Measurements from ENCODE around the gene TTC39A. TPM values are rescaled to one million over a fixed set of nuclear protein-coding genes. Genes with fewer than 3 reads are reported as not detected.

The TTC39A gene
- total and polyA plus RNA-seq, 12 donors = 4.3 to 38.7 (median 20.4) TPM

DNA sequence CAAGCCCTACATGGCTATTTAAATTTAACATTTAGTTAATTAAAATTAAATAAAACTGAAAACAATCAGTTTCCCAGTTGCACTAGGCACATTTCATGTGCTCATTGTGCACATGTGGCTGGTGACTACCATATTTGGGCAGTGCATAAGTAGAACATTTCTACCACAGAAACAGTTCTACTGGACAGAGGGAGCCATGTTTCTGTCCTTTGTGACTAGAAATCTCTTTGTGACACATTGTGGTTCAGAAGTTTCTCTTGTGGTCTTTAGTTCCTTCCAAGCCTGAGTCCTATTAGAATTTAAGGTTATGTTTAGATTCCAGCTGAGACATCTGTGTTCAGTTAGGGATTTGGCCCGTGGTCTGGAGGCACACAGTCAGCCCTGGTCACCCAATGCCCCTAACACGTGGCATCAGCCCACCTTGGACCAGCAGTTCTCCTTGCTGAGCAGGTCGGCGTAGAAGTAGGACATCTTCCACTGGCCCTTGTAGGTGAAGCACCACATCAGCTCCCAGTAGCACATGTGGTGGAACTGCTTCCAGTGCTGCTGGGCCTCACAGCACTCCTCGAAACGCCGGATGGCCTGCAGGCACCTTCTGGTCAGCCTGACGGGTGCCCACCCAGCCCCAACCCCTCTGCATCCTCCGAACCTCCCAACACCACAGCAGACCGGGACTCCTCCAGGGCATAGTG, 29.1 kb downstream of the TTC39A start:
- 93 to 94% methylated on average over 10 of the region's 10 CpGs for WGBS, 2 donors
- ATAC-seq = no peak
- intact Hi-C loops (cut with DNase I) = no loop called here
- no peaks in the 10 kb centered on the region for H3K27me3 ChIP-seq
- H3K4me3 ChIP-seq = no peak overlapping the region
- H3K36me3 ChIP-seq = no peaks in the 10 kb centered on the region
- no peaks in the 10 kb centered on the region for H3K9me3 ChIP-seq
- no peak for DNase-seq
- H3K4me1 ChIP-seq = peaks cover 3 to 23% (median 13%) of the 10 kb centered on the region in 9 donors
- TF ChIP-seq, protein P1, sequence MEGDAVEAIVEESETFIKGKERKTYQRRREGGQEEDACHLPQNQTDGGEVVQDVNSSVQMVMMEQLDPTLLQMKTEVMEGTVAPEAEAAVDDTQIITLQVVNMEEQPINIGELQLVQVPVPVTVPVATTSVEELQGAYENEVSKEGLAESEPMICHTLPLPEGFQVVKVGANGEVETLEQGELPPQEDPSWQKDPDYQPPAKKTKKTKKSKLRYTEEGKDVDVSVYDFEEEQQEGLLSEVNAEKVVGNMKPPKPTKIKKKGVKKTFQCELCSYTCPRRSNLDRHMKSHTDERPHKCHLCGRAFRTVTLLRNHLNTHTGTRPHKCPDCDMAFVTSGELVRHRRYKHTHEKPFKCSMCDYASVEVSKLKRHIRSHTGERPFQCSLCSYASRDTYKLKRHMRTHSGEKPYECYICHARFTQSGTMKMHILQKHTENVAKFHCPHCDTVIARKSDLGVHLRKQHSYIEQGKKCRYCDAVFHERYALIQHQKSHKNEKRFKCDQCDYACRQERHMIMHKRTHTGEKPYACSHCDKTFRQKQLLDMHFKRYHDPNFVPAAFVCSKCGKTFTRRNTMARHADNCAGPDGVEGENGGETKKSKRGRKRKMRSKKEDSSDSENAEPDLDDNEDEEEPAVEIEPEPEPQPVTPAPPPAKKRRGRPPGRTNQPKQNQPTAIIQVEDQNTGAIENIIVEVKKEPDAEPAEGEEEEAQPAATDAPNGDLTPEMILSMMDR (IDR thresholded peaks at IDR 0.05) = no peak
- no peak overlapping the region for H3K27ac ChIP-seq

DNA sequence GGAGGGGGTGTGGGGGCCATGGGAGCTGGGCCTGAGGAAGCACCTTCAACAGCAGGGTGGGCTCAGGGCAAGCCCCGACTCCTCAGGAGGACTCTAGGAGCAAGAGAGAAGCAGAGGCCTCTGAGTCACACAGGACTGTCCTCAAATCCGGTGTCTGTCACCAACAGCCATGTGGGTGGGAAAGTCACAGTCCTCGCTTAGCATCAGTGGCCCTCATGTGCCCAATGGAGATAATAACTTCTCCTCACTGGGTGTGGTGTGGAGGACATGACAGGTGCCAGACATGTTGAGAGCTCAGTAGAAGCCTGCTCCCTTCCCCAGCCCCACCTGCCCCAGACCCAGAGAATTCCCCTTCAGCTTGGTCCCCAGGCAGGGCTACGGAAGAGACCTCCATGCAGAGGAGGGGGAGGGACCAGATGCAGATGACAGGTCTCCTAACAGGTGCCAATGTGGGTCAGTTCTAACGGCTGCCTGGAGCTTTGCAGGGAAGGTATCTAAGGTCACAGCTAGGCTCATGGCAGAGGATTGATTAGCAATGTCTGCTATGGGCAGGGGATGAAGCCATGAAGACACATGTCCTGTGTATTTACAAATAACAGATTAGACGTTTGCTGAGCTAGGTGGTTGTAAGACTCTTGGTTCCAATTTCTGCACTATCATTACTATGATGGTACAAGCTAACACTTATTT, 30.2 kb downstream of the TTC39A start:
- H3K4me1 ChIP-seq = peaks cover 3 to 23% (median 15%) of the 10 kb centered on the region in 9 donors
- DNase-seq (no peak), ATAC-seq (no peak)
- WGBS, 2 donors = 86 to 87% methylated on average over 6 of the region's 6 CpGs
- TF ChIP-seq, protein P1 (IDR thresholded peaks at IDR 0.05) = no peak
- H3K27me3 ChIP-seq = no peaks in the 10 kb centered on the region
- H3K9me3 ChIP-seq = no peaks in the 10 kb centered on the region
- H3K4me3 ChIP-seq = no peak overlapping the region
- H3K27ac ChIP-seq = no peak overlapping the region
- no peaks in the 10 kb centered on the region for H3K36me3 ChIP-seq
- intact Hi-C loops (cut with DNase I) = loop anchor here in 5 of 10 donors (5.0 to 10.0 kb wide), 3 partner anchors 63 to 108 kb away; partner anchors contain the start of gene RNF11 (in 4 of the 5)

DNA sequence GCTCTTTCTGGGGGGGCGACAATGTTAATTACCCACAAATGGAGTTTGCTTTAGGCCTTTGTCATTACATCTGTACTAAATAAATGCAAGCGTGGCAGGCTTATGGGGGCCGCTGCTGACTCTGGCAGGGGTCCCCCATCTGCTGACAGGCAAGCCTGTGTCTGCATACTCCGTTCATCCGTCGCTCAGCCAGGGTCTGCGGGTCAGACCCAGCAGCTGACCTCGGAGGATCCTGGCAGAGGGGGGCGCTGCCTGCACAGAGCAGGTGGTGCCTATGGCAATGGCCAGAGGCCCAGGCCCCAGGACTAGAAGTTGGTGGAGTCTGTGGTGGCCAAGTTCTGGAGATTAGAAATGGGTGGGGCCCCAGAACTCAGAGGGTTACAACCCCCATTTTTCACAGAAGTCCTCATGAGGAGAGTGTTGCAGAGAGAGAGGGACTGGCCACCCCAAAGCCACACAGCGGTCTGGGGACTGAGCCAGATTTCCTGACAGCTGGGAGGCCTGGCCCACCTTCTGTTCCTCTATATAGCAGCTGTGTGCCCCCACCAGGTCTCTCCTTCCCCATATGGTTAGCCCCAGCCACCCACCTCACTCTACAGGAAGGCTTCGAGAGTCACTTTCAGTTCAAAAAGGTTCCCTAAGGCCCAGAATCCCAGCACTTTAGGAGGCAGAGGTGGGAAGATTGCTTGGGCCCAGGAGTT, 31.0 kb downstream of the TTC39A start:
- no peaks in the 10 kb centered on the region for H3K36me3 ChIP-seq
- intact Hi-C loops (cut with DNase I) = loop anchor here in 5 of 10 donors (5.0 to 10.0 kb wide), 3 partner anchors 62 to 107 kb away; partner anchors contain the start of gene RNF11 (in 4 of the 5)

More for the DNA sequence above, 31.0 kb downstream of the TTC39A start:
- 96% methylated on average over 11 of the region's 11 CpGs for whole genome bisulfite sequencing, 2 donors
- DNase-seq (no peak), ATAC-seq (no peak)
- TF ChIP-seq, protein P1 (IDR thresholded peaks at IDR 0.05) = no peak
- Histone ChIP-seq H3K9me3 (no peaks in the 10 kb centered on the region), H3K4me3 (no peak overlapping the region), H3K27me3 (no peaks in the 10 kb centered on the region), H3K27ac (no peak overlapping the region), H3K4me1 (peaks cover 3 to 23% (median 15%) of the 10 kb centered on the region in 9 donors)
